Cerebellar cortex (tissue), 1 donor: Measurements from ENCODE around the gene EMP3.
"Not testable (repeated sequence)": the region's sequence is repeated elsewhere in the genome, so short reads cannot be mapped to it uniquely, and the experiment has no call there.

Experiments
- DNase-seq: peaks from one replicate; pipeline ENCODE4 v3.0.0-alpha.2; 2015; ENCODE audit warnings: low spot score

The EMP3 gene

GRCh38 chr19:48325265-48325910 lies at the start of gene EMP3:
TSS of gene EMP3 (plus strand) at chr19:48325552. CDS start at chr19:48326845, 1,293 bp downstream.
- DNase-seq = peak; percentile 80

- no peak for DNase-seq
Observed at GRCh38 chr19:48279747-48280146, 45.6 kb upstream of the EMP3 start.

GRCh38 chr19:48283908-48284307 lies 41.4 kb upstream of the EMP3 start:
- no peak for DNase-seq

GRCh38 chr19:48284896-48285295 lies 40.5 kb upstream of the EMP3 start:
- no peak for DNase-seq

- no peak for DNase-seq
Observed at GRCh38 chr19:48287748-48288147, 37.6 kb upstream of the EMP3 start.

- DNase-seq = peak; percentile 44
Observed at GRCh38 chr19:48290401-48290770, 35.0 kb upstream of the EMP3 start.

GRCh38 chr19:48290771-48291488 lies 34.4 kb upstream of the EMP3 start:
- peak; percentile 80 for DNase-seq

GRCh38 chr19:48291489-48291815 lies 33.9 kb upstream of the EMP3 start:
- not testable (repeated sequence) for DNase-seq

- DNase-seq = no peak
Observed at GRCh38 chr19:48292798-48293197, 32.6 kb upstream of the EMP3 start.

GRCh38 chr19:48295458-48295857 lies 29.9 kb upstream of the EMP3 start:
- no peak for DNase-seq

- DNase-seq = no peak
Observed at GRCh38 chr19:48296963-48297734, 28.2 kb upstream of the EMP3 start.

- DNase-seq = no peak
Observed at GRCh38 chr19:48297975-48298374, 27.4 kb upstream of the EMP3 start.

GRCh38 chr19:48301886-48302599 lies 23.3 kb upstream of the EMP3 start:
- no peak for DNase-seq

GRCh38 chr19:48302600-48302959 lies 22.8 kb upstream of the EMP3 start:
- no peak for DNase-seq

- DNase-seq = no peak
Observed at GRCh38 chr19:48303367-48303766, 22.0 kb upstream of the EMP3 start.

- no peak for DNase-seq
Observed at GRCh38 chr19:48303866-48304265, 21.5 kb upstream of the EMP3 start.

- no peak for DNase-seq
Observed at GRCh38 chr19:48308631-48309586, 16.4 kb upstream of the EMP3 start.

GRCh38 chr19:48309731-48310130 lies 15.6 kb upstream of the EMP3 start:
- DNase-seq = not testable (repeated sequence)

- DNase-seq = no peak
Observed at GRCh38 chr19:48310227-48310626, 15.1 kb upstream of the EMP3 start.

- DNase-seq = no peak
Observed at GRCh38 chr19:48311384-48311783, 14.0 kb upstream of the EMP3 start.

- no peak for DNase-seq
Observed at GRCh38 chr19:48315712-48316111, 9.6 kb upstream of the EMP3 start.

- not testable (repeated sequence) for DNase-seq
Observed at GRCh38 chr19:48317708-48317960, 7.7 kb upstream of the EMP3 start.
